ENCODE results near the gene JAM3.
"Not testable (repeated sequence)": the region's sequence is repeated elsewhere in the genome, so short reads cannot be mapped to it uniquely, and the experiment has no call there.

The JAM3 gene

GRCh38 chr11:134097166-134097565 lies 28.3 kb downstream of the JAM3 start:
- no peak for TF ChIP-seq CTCF (IDR thresholded peaks at IDR 0.05; ENCODE audit: borderline replicate concordance, insufficient read depth, low read depth, low read length)
- no peak overlapping the region for H3K4me3 ChIP-seq (ENCODE audit: low read depth, low read length)

- H3K4me3 ChIP-seq (ENCODE audit: low read depth, low read length), result no peak overlapping the region
- TF ChIP-seq CTCF (IDR thresholded peaks at IDR 0.05; ENCODE audit: borderline replicate concordance, insufficient read depth, low read depth, low read length), result peak; percentile 48
Observed at GRCh38 chr11:134098566-134099184, 29.8 kb downstream of the JAM3 start.

- TF ChIP-seq CTCF (IDR thresholded peaks at IDR 0.05; ENCODE audit: borderline replicate concordance, insufficient read depth, low read depth, low read length), result no peak
- H3K4me3 ChIP-seq (ENCODE audit: low read depth, low read length), result no peak overlapping the region
Observed at GRCh38 chr11:134100171-134100570, 31.3 kb downstream of the JAM3 start.

- H3K4me3 ChIP-seq (ENCODE audit: low read depth, low read length), result no peak overlapping the region
- TF ChIP-seq CTCF (IDR thresholded peaks at IDR 0.05; ENCODE audit: borderline replicate concordance, insufficient read depth, low read depth, low read length), result no peak
Observed at GRCh38 chr11:134101282-134101681, 32.4 kb downstream of the JAM3 start.

GRCh38 chr11:134110252-134110815 lies 41.5 kb downstream of the JAM3 start:
- TF ChIP-seq CTCF (IDR thresholded peaks at IDR 0.05; ENCODE audit: borderline replicate concordance, insufficient read depth, low read depth, low read length), result no peak

GRCh38 chr11:134113787-134114186 lies 44.9 kb downstream of the JAM3 start:
- not testable (repeated sequence) for H3K4me3 ChIP-seq (ENCODE audit: low read depth, low read length)

More at GRCh38 chr11:134110252-134110815, 41.5 kb downstream of the JAM3 start:
- H3K4me3 ChIP-seq (ENCODE audit: low read depth, low read length), result no peak overlapping the region

- H3K4me3 ChIP-seq (ENCODE audit: low read depth, low read length), result no peak overlapping the region
- TF ChIP-seq CTCF (IDR thresholded peaks at IDR 0.05; ENCODE audit: borderline replicate concordance, insufficient read depth, low read depth, low read length), result no peak
Observed at GRCh38 chr11:134116210-134116609, 47.3 kb downstream of the JAM3 start.

All from GM12875 (cell line).